OCI-LY7 (cell line): ENCODE results near the gene MISP. TPM values are rescaled to one million over a fixed set of nuclear protein-coding genes. Genes with fewer than 3 reads are reported as not detected.

Experiments used
- BruUV-seq: library from RNA; stranded (reverse); fragments of 400-500 nt; replicated peaks from 2 replicates; lab custom pipeline; 2021; lab: Mats Ljungman, UMichigan
- CTCF ChIA-PET: fragments of 300-600 bp; sonication (Branson Sonifier 250); formaldehyde crosslinking; loops from one replicate; lab custom pipeline; 2022; ENCODE audit warnings: antibody characterized with exemption; ENCODE audit not compliant: unreplicated experiment; lab: Charles Lee
- POLR2A ChIA-PET: fragments of 300-600 bp; sonication (Branson Sonifier 250); formaldehyde crosslinking; loops from one replicate; lab custom pipeline; 2022; ENCODE audit warnings: antibody characterized with exemption; lab: Charles Lee
- DNase-seq: peaks from one replicate; pipeline ENCODE4 v3.0.0-alpha.2; 2015; ENCODE audit warnings: low spot score
- H2AFZ ChIP-seq: fragments of 200-600 bp; sonication (generic), shearing (Covaris generic); 2 replicates; pipeline ENCODE4 v1.6.1; 2014; ENCODE audit warnings: mild to moderate bottlenecking, antibody characterized with exemption, low read length, moderate library complexity
- H3K27ac ChIP-seq: fragments of 200-600 bp; sonication (generic); 2 replicates; pipeline ENCODE4 v1.5.1; 2014; ENCODE audit warnings: mixed run types, low read depth, mild to moderate bottlenecking, moderate library complexity, low read length, inconsistent platforms; ENCODE audit not compliant: poor library complexity, severe bottlenecking
- H3K36me3 ChIP-seq: fragments of 200-600 bp; sonication (generic); 2 replicates; pipeline ENCODE4 v1.6.1; 2014; ENCODE audit warnings: mild to moderate bottlenecking, antibody characterized with exemption, low read length, moderate library complexity, mixed read lengths; ENCODE audit not compliant: insufficient read depth
- H3K4me1 ChIP-seq: fragments of 200-600 bp; sonication (generic); 2 replicates; pipeline ENCODE4 v1.5.1; 2014; ENCODE audit warnings: mild to moderate bottlenecking, low read length; ENCODE audit not compliant: insufficient read depth, poor library complexity, severe bottlenecking
- H3K4me2 ChIP-seq: fragments of 200-600 bp; sonication (generic); 2 replicates; pipeline ENCODE4 v1.6.1; 2014; ENCODE audit warnings: mild to moderate bottlenecking, low read length
- H3K4me3 ChIP-seq: fragments of 200-600 bp; sonication (generic); 2 replicates; pipeline ENCODE4 v1.5.1; 2014; ENCODE audit warnings: mild to moderate bottlenecking, low read depth, low read length; ENCODE audit not compliant: poor library complexity, severe bottlenecking
- H3K79me2 ChIP-seq: fragments of 200-600 bp; sonication (generic); 2 replicates; pipeline ENCODE4 v1.6.1; 2016; ENCODE audit warnings: low read depth, mild to moderate bottlenecking, low read length, moderate library complexity, mixed read lengths; ENCODE audit not compliant: insufficient read depth
- H3K9me2 ChIP-seq: fragments of 200-600 bp; sonication (generic); 2 replicates; pipeline ENCODE4 v1.6.1; 2016; ENCODE audit warnings: mild to moderate bottlenecking, low read length, mixed read lengths; ENCODE audit not compliant: insufficient read depth
- H3K9me3 ChIP-seq: fragments of 200-600 bp; sonication (generic); 2 replicates; pipeline ENCODE4 v1.6.1; 2014; ENCODE audit warnings: mild to moderate bottlenecking, mixed run types, low read length, mixed read lengths
- H4K20me1 ChIP-seq: fragments of 200-600 bp; sonication (generic); 2 replicates; pipeline ENCODE4 v1.6.1; 2014; ENCODE audit warnings: mild to moderate bottlenecking, antibody characterized with exemption, low read length, moderate library complexity, mixed read lengths; ENCODE audit not compliant: insufficient read depth
- CTCF ChIP-seq: fragments of 200-600 bp; sonication (generic); conservative IDR thresholded peaks from 2 replicates; pipeline ENCODE4 v1.5.1; 2014; ENCODE audit warnings: mild to moderate bottlenecking, antibody characterized with exemption, low read length, moderate library complexity, mixed read lengths
- EZH2phosphoT487 ChIP-seq: fragments of 200-600 bp; sonication (generic); IDR thresholded peaks from 2 replicates; pipeline ENCODE4 v1.6.1; 2018; ENCODE audit warnings: low read depth, borderline replicate concordance, mild to moderate bottlenecking, mixed run types, antibody characterized with exemption, low read length, moderate library complexity, mixed read lengths
- intact Hi-C: fragments of 100-400 bp; cut with micrococcal nuclease; formaldehyde crosslinking; loops from one replicate; pipeline ENCODE4 v1.10.0; 2022; ENCODE audit not compliant: unreplicated experiment
- total RNA-seq, 2 experiments: library from RNA; depleted of rRNA in 1 of 2; stranded (reverse); fragments of >200 nt in 1 of 2; shearing (Covaris generic) in 1 of 2; gene quantifications; 2 replicates each; pipeline ENCODE4 v1.2.3, GENCODE V29; 2014 to 2022

The MISP gene
- total RNA-seq, 2 experiments from 2014 or later = 0.23 TPM; not detected in 1

GRCh38 chr19:800360-801029 is 49.6 kb downstream of the MISP start:
- Histone ChIP-seq H3K27ac (no peak overlapping the region), H3K4me2 (peak overlapping the region; percentile 94), H3K4me3 (no peak overlapping the region), H3K9me3 (no peaks in the 10 kb centered on the region), H3K9me2 (no peaks in the 10 kb centered on the region), H2AFZ (no peak overlapping the region), H4K20me1 (peaks cover 47% of the 10 kb centered on the region), H3K79me2 (peaks cover 60% of the 10 kb centered on the region), H3K36me3 (peaks cover 76% of the 10 kb centered on the region), H3K4me1 (peaks cover 21% of the 10 kb centered on the region)
- TF ChIP-seq EZH2phosphoT487 = no peak
- no peak for TF ChIP-seq CTCF
- DNase-seq = no peak
- no TSS peak for BruUV-seq
- intact Hi-C loops = no loop called here
- ChIA-PET CTCF (no interaction called here), POLR2A (interaction anchor here (0.6 kb wide), 1 partner anchor 190 kb away, joined by 3 read pairs; no protein-coding TSS in a partner anchor)

- Histone ChIP-seq H3K36me3 (peaks cover 84% of the 10 kb centered on the region), H4K20me1 (peaks cover 47% of the 10 kb centered on the region), H3K4me1 (peaks cover 19% of the 10 kb centered on the region), H3K79me2 (peaks cover 60% of the 10 kb centered on the region), H3K9me3 (no peaks in the 10 kb centered on the region), H3K9me2 (no peaks in the 10 kb centered on the region), H3K27ac (no peak overlapping the region), H2AFZ (no peak overlapping the region), H3K4me3 (no peak overlapping the region), H3K4me2 (no peak overlapping the region)
- no TSS peak for BruUV-seq
- CTCF ChIA-PET = no interaction called here
- intact Hi-C loops = no loop called here
- TF ChIP-seq EZH2phosphoT487 (no peak), CTCF (no peak)
- DNase-seq = no peak
- POLR2A ChIA-PET = interaction anchor here (0.6 kb wide), 2 partner anchors 41 to 189 kb away, joined by 3 to 6 read pairs; no protein-coding TSS in a partner anchor
Measured at GRCh38 chr19:801030-801860, 50.3 kb downstream of the MISP start.
